Type B pancreatic cell (in vitro differentiated cells): ENCODE results near the gene ZNF394. TPM values are rescaled to one million over a fixed set of nuclear protein-coding genes. Genes with fewer than 3 reads are reported as not detected.
"Not testable (repeated sequence)": the region's sequence is repeated elsewhere in the genome, so short reads cannot be mapped to it uniquely, and the experiment has no call there.

Experiments used
- DNase-seq: peaks from one replicate; pipeline ENCODE4 v3.0.0; 2021; ENCODE audit warnings: mixed read lengths; ENCODE audit not compliant: unreplicated experiment; ENCODE audit errors: extremely low spot score
- H3K27ac Mint-ChIP-seq: 2 replicates; pipeline ENCODE4 v1.8.0; 2021; ENCODE audit warnings: mild to moderate bottlenecking, mixed read lengths
- H3K27me3 Mint-ChIP-seq: 2 replicates; pipeline ENCODE4 v1.8.0; 2021; ENCODE audit warnings: mixed read lengths
- H3K36me3 Mint-ChIP-seq: 2 replicates; pipeline ENCODE4 v1.8.0; 2021; ENCODE audit warnings: mixed read lengths
- H3K4me1 Mint-ChIP-seq: one replicate; pipeline ENCODE4 v1.8.0; 2021; ENCODE audit warnings: mixed read lengths; ENCODE audit not compliant: unreplicated experiment
- H3K4me3 Mint-ChIP-seq: 2 replicates; pipeline ENCODE4 v1.8.0; 2021; ENCODE audit warnings: mild to moderate bottlenecking, mixed read lengths
- H3K9me3 Mint-ChIP-seq: 2 replicates; pipeline ENCODE4 v1.8.0; 2021; ENCODE audit warnings: mixed read lengths
- long read RNA-seq: library from polyadenylated mRNA; unstranded; transcript quantifications from one replicate; pipeline ENCODE4 v2.0.0, GENCODE V29; 2020
- total RNA-seq: library from RNA; stranded (reverse); gene quantifications from 2 replicates; pipeline ENCODE4 v1.2.1, GENCODE V29; 2021; ENCODE audit warnings: low replicate concordance
- TF ChIP-seq, protein P1 (sequence below): fragments of 200-600 bp; sonication (generic); conservative IDR thresholded peaks from 2 replicates; pipeline ENCODE4 v1.5.0; 2021; ENCODE audit warnings: antibody characterized with exemption, mild to moderate bottlenecking

The ZNF394 gene
- total RNA-seq, result 24.3 and 31.8 TPM in 2 replicates
- long read RNA-seq, transcript ZNF394-203 (2 exons, 2,017 nt), result minor isoform, 8 of 60 reads
- long read RNA-seq, transcript ZNF394-201 (3 exons, 2,179 nt), result major isoform, 47 of 60 reads
- long read RNA-seq, partial matches to known transcripts, result 0 of 60 reads
- long read RNA-seq, other reads (novel, unspliced or antisense), result 2 of 60 reads

DNA sequence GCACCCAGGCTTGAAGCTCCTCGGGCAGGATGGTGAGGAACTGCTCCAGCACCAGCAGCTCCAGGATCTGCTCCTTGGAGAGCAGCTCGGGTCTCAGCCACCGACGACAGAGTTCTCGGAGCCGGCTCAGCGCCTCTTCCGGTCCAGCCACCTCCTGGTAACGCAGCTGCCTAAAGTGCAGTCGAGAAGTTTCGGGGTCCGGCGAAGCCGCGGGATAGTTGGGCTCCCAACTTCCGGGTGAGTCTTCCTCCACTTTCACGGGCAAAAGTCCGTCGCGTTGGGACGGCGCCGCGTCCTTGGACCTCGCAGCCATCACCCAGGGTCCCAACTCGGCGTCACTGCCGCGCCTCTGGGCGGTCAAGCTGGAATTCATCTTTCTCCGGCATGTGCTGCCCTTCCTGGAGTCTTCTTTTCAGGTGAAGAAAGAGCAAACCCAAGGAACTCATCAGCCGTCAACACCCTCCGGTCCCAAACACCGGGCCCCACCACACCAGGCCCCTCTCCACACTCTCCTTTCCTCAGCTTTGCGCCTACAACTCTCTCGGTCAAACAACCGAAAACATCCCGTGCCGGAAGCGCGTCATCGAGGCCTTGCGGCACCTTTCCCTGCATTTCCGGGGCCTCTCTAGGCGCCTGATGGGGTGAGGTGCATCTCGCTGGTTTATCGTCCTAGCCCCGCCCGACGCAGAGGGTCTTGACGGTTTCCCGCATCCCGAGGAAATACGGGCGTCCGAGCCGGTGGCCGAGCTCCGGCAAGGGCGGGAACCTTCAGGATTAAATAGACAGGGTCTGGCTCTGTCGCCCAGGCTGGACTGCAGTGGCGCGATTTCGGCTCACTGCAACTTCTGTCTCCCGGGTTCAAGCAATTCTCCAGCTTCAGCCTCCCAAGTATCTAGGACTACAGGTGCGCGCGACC, at the start of gene ZNF394:
Gene ZNF394 (minus strand): TSS at position 561 of the 916 bp plus-strand sequence. CDS start 188 bp downstream, at position 373.
- peak within 1 kb of the TSS; percentile 99 for H3K27ac Mint-ChIP-seq
- TF ChIP-seq, protein P1, sequence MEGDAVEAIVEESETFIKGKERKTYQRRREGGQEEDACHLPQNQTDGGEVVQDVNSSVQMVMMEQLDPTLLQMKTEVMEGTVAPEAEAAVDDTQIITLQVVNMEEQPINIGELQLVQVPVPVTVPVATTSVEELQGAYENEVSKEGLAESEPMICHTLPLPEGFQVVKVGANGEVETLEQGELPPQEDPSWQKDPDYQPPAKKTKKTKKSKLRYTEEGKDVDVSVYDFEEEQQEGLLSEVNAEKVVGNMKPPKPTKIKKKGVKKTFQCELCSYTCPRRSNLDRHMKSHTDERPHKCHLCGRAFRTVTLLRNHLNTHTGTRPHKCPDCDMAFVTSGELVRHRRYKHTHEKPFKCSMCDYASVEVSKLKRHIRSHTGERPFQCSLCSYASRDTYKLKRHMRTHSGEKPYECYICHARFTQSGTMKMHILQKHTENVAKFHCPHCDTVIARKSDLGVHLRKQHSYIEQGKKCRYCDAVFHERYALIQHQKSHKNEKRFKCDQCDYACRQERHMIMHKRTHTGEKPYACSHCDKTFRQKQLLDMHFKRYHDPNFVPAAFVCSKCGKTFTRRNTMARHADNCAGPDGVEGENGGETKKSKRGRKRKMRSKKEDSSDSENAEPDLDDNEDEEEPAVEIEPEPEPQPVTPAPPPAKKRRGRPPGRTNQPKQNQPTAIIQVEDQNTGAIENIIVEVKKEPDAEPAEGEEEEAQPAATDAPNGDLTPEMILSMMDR, result no peak
- peaks cover 16% of the 10 kb centered on the region for H3K36me3 Mint-ChIP-seq
- H3K9me3 Mint-ChIP-seq, result no peaks in the 10 kb centered on the region
- peak; percentile 87 for DNase-seq
- H3K4me3 Mint-ChIP-seq, result peak within 1 kb of the TSS; percentile 100
- H3K4me1 Mint-ChIP-seq, result peaks cover 16% of the 10 kb centered on the region
- H3K27me3 Mint-ChIP-seq, result no peaks in the 10 kb centered on the region

DNA sequence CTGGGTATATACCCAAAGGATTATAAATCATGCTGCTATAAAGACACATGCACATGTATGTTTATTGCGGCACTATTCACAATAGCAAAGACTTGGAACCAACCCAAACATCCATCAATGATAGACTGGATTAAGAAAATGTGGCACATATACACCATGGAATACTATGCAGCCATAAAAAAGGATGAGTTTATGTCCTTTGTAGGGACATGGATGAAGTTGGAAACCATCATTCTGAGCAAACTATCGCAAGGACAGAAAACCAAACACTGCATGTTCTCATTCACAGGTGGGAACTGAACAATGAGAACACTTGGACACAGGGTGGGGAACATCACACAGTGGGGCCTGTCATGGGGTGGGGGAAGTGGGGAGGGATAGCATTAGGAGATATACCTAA, 49.5 kb upstream of the ZNF394 start:
- not testable (repeated sequence) for H3K4me1 Mint-ChIP-seq, H3K27ac Mint-ChIP-seq, H3K27me3 Mint-ChIP-seq, DNase-seq
- peaks cover 12% of the 10 kb centered on the region for H3K9me3 Mint-ChIP-seq
- peaks cover 30% of the 10 kb centered on the region for H3K36me3 Mint-ChIP-seq
- peak overlapping the region; percentile 78 for H3K4me3 Mint-ChIP-seq

DNA sequence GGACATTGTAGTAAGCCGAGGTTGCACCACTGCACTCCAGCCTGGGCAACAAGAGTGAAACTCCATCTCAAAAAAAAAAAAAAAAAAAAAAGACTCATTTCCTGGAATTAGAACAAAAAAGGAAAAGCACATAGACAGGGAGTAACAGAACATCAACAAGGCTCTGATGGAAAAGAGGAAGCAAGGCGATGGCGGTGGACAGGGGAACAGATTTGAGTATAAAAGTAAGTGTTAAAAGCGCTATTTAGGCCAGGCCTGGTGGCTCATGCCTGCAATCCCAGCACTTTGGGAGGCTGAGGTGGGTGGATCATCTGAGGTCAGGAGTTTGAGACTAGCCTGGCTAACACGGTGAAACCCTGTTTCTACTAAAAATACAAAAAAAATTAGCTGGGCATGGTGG, 45.2 kb upstream of the ZNF394 start:
- not testable (repeated sequence) for DNase-seq, H3K27ac Mint-ChIP-seq, H3K27me3 Mint-ChIP-seq, H3K4me3 Mint-ChIP-seq, H3K4me1 Mint-ChIP-seq
- H3K36me3 Mint-ChIP-seq, result peaks cover 44% of the 10 kb centered on the region
- H3K9me3 Mint-ChIP-seq, result peaks cover 18% of the 10 kb centered on the region

DNA sequence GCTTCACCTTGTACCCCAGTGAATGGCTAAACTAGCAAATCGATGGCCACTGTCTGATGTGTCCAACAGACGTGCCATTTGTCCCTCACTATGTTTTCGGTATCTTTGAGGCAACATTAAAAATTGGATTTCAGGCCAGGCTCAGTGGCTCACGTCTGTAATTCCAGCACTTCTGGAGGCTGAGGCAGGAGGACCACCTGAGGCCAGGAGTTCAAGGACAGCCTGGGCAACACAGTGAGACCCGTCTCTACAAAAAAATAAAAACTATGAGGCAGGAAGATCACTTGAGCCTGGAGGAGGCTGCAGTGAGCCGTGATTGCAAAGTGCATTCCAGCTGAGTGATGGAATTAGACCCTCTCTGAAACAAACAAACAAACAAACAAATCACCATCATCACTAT, 43.8 kb upstream of the ZNF394 start:
- no peak for DNase-seq
- no peaks in the 10 kb centered on the region for H3K27me3 Mint-ChIP-seq
- peaks cover 18% of the 10 kb centered on the region for H3K9me3 Mint-ChIP-seq
- TF ChIP-seq, protein P1, result no peak
- H3K4me3 Mint-ChIP-seq, result no peak overlapping the region
- H3K27ac Mint-ChIP-seq, result no peak overlapping the region
- no peaks in the 10 kb centered on the region for H3K4me1 Mint-ChIP-seq
- H3K36me3 Mint-ChIP-seq, result peaks cover 41% of the 10 kb centered on the region

DNA sequence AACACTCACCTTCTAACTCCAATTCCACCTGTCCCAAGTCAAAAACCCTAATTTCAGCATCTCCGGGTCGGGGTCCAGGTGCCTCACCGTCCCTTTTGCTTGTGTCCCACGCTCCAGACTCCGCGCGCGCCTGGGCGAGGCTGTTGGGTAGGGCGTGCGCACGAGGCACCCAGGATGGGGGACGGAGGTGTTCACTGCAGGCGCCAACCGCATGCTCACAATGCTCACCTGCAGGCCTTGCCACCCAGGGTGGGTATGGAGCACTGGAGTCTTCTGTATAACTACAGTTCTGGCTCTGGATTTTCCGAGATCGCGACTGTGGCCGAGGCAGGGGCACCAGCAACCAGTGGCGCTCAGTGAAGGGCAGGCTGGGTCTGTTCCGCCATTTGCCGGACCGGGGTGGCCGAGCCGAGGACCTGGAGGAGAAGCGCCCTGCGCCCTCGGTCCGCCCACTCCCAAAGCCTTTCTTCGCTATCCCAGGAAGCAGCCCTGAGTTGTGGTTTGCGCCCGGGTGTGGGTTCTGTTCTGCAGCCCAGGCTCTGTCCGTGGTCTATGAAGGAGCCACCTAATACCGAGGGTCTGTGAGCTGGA, 43.1 kb upstream of the ZNF394 start:
- TF ChIP-seq, protein P1, result no peak

DNA sequence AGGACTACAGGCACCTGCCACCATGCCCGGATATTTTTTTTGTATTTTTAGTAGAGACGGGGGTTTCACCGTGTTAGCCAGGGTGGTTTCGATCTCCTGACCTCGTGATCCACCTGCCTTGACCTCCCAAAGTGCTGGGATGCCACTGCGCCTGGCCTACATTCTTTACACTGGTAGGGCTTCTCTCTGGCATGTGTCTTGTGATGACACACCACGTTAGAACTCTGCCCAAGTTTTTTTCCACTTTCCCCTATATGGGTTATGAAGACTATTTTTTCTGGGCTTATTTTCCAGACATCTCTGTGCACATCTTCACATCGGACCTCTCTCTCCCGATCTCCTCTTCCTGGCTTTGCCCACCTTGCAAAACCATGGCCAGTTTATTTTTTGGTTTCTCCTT, 41.1 kb upstream of the ZNF394 start:
- no peak overlapping the region for H3K4me3 Mint-ChIP-seq
- no peaks in the 10 kb centered on the region for H3K4me1 Mint-ChIP-seq
- peaks cover 20% of the 10 kb centered on the region for H3K36me3 Mint-ChIP-seq
- no peak overlapping the region for H3K27ac Mint-ChIP-seq
- TF ChIP-seq, protein P1, result no peak
- DNase-seq, result no peak
- peaks cover 5% of the 10 kb centered on the region for H3K9me3 Mint-ChIP-seq
- H3K27me3 Mint-ChIP-seq, result no peaks in the 10 kb centered on the region

More for the DNA sequence above, 43.1 kb upstream of the ZNF394 start:
- H3K36me3 Mint-ChIP-seq, result peaks cover 37% of the 10 kb centered on the region
- no peak overlapping the region for H3K4me3 Mint-ChIP-seq
- no peaks in the 10 kb centered on the region for H3K27me3 Mint-ChIP-seq
- H3K4me1 Mint-ChIP-seq, result no peaks in the 10 kb centered on the region
- peaks cover 15% of the 10 kb centered on the region for H3K9me3 Mint-ChIP-seq
- H3K27ac Mint-ChIP-seq, result no peak overlapping the region
- DNase-seq, result no peak
